ENCODE measurements around the gene ZBTB38.

The ZBTB38 gene

DNA sequence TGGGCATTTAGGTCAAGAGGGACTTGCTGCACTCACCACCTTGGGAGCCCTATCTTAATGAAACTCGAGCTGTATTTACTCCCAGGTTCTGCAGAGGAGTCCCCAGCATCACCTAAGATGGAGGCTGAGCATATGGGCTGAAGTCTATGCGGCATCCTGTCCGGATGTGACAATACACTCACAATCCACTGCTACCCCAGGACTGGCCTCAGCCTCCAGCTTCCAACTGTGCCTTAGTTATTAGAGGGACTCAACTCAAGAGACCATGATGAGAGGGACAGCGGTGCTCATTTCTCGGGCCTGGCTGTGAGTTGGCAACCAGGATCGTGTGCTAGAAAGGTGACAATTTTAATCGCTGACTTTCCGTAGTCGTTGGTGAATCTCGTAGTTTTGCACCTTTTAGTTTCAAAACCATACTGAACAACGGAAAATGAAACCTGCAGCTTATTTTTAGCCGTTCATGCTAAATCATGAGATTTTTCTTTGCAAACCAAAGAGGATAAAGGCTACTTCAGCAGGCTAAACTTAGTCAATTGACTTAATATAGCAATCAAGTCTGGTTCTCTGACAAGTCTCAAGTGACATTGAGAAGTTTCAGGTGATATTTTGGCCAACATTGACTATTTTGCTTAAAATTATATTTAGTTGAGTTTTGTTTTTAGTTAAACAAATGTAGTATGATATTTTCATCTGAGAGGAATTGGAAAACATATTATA lies 11.1 kb downstream of the ZBTB38 start:
- no peak for DNase-seq
- in situ Hi-C loops (cut with HindIII; ENCODE audit: low pct_ligation_motif_present, low pct_unique_long_range_greater_than_20kb, low sequenced_read_pairs) = no loop called here

DNA sequence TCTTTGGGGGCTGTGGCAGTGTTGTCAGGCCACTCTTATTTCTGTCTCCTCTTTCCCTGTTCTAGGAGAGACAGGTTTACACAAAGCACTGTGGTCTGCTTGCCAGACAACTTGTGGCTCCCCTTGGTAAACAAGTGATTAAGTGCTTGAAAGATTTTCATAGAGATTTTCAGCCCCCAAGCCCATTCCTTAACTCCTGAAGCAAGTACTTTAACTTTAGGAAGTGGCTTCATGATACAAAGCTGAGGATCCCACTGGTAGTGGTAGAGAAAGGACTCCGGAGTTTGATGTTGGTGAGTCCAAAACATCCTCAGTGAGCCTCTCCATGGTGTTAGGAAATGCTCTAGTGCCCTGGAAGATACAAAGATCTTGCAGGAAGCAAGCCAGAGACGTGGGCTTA lies 12.0 kb downstream of the ZBTB38 start:
- no peak for DNase-seq
- in situ Hi-C loops (cut with HindIII; ENCODE audit: low pct_ligation_motif_present, low pct_unique_long_range_greater_than_20kb, low sequenced_read_pairs) = no loop called here

GRCh38 chr3:141380987-141381386 lies 12.7 kb downstream of the ZBTB38 start:
- no peak for DNase-seq
- in situ Hi-C loops (cut with HindIII; ENCODE audit: low pct_ligation_motif_present, low pct_unique_long_range_greater_than_20kb, low sequenced_read_pairs) = no loop called here

DNA sequence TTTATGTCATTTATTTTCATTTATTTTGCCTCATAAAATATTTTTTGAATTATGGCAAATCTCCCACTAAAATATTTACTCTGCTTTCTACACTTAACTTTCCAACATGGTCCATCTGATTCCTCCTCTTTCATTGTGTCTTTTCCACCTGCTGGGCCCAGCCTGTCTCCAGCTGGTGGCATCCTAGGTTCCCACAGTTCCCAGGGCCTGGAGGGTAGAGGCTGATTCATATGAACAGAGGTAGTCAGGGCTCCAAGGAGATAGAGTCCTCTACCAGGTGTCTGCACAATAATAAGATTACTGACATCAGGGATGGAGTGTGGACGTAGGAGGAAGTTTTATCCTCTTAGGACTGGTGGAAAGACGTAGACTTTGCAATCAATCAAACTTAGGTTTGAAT lies 14.3 kb downstream of the ZBTB38 start:
- in situ Hi-C loops (cut with HindIII; ENCODE audit: low pct_ligation_motif_present, low pct_unique_long_range_greater_than_20kb, low sequenced_read_pairs) = no loop called here
- DNase-seq = no peak

GRCh38 chr3:141383555-141384129 lies 15.3 kb downstream of the ZBTB38 start:
- DNase-seq = no peak
- in situ Hi-C loops (cut with HindIII; ENCODE audit: low pct_ligation_motif_present, low pct_unique_long_range_greater_than_20kb, low sequenced_read_pairs) = no loop called here

- DNase-seq = no peak
- in situ Hi-C loops (cut with HindIII; ENCODE audit: low pct_ligation_motif_present, low pct_unique_long_range_greater_than_20kb, low sequenced_read_pairs) = no loop called here
Observed at GRCh38 chr3:141384157-141384556, 15.9 kb downstream of the ZBTB38 start.

DNA sequence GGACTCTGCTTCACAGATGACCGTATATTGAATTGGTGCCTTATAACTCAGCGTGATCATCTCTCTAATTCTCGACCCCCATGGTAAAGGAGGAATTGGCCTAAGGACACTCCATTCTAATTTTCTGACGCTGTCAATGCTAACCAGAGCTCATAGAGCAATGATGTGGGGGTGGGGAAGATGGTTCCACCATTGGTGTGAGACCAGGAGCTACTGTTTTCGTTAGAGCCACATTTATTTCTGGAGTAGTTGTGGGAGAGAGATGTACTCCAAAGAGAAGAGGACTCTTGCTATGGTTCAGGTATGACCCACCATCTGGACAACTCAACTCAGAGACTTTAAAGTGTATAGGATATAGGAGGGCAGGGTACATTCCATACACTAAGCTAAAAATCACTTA lies 16.3 kb downstream of the ZBTB38 start:
- no peak for DNase-seq
- in situ Hi-C loops (cut with HindIII; ENCODE audit: low pct_ligation_motif_present, low pct_unique_long_range_greater_than_20kb, low sequenced_read_pairs) = no loop called here

DNA sequence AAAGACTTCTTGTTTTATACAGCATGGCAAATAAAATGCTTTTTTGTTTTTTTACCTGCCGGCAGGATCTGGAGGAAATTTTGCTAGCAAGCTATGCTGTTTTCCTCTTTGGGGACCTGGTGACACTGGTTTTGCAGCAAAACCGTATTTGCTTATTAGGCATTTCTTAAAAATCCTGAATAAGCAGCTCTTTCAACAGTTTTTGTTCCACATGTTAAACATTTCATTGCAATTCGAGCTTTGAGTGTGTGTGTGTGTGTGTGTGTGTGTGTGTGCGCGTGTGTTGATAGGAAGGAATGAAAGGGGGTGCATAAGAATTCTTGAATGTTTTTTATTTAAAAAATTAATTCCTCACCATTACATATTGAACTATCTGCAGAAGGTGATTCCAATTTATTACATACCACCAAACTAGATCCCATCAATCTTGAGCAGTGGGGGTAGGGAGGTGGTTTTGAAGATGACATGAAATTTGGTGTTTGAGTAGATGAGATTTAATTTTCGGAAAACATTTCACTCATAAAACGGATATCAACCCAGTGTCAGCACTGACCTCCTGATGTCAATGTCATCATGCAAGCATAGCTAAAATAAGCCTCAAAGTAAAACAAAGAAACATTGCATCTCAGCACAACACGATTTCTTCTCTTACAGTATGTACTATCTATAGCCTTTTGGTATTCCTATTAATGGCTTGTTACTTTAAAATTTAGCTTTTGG lies 17.3 kb downstream of the ZBTB38 start:
- in situ Hi-C loops (cut with HindIII; ENCODE audit: low pct_ligation_motif_present, low pct_unique_long_range_greater_than_20kb, low sequenced_read_pairs) = no loop called here
- DNase-seq = no peak

DNA sequence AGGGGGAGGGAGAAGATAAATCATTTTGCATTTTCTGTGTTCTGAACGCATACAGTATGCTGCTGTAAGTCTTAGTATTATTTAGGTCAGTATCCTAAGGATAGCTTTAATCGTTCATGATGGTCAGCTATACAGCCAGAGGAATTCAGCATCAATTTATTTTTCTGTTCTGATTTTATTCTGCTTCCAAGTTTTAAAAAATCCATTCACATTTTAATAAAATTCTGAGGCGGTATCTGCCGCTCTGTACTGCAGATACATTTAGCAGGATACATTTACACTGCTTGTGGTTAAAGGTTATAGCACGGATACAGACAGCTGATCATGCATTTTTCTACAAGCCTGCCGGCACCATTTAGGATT lies 17.8 kb downstream of the ZBTB38 start:
- DNase-seq = no peak
- in situ Hi-C loops (cut with HindIII; ENCODE audit: low pct_ligation_motif_present, low pct_unique_long_range_greater_than_20kb, low sequenced_read_pairs) = no loop called here

GRCh38 chr3:141386611-141387111 lies 18.4 kb downstream of the ZBTB38 start:
- in situ Hi-C loops (cut with HindIII; ENCODE audit: low pct_ligation_motif_present, low pct_unique_long_range_greater_than_20kb, low sequenced_read_pairs) = no loop called here
- DNase-seq = no peak

DNA sequence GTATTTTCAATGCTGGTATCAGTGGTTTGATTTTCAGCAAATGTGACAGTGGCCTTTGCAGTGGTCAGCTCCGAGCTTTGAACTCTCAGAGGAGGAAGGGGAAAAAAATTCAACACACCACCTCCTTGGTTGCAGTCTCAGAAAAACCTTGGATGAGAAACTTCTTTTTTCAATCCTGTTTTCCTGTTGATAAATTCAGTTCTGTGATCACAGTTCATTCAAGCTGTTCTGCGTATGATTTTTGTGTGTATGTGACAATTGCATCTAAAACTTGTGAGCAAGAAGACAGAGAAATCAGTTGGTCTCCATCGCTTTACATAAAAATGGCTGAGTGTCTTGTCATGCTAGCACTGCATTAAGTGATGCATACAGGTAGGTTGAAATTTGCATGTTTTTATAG lies 19.2 kb downstream of the ZBTB38 start:
- DNase-seq = no peak
- in situ Hi-C loops (cut with HindIII; ENCODE audit: low pct_ligation_motif_present, low pct_unique_long_range_greater_than_20kb, low sequenced_read_pairs) = no loop called here

DNA sequence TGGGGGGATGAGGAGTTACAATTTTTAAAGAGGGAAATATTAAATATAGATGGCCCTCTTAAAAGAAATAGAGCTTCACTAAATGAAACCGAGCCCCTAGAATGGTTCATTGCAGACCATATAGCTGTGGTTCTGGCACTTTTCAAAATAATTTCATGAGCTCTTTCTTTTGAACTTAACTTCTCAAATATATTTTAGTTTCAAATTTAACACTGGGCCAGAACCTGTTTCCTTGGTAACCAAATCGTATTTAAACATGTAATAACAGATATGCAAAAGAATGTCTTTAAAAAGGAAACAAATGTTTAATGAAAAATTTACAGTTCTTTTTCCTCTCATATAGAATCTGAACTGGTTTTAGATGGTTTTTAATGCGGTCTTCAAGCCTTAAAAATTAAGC lies 20.1 kb downstream of the ZBTB38 start:
- DNase-seq = no peak
- in situ Hi-C loops (cut with HindIII; ENCODE audit: low pct_ligation_motif_present, low pct_unique_long_range_greater_than_20kb, low sequenced_read_pairs) = no loop called here

GRCh38 chr3:141388823-141389621 lies 20.7 kb downstream of the ZBTB38 start:
- in situ Hi-C loops (cut with HindIII; ENCODE audit: low pct_ligation_motif_present, low pct_unique_long_range_greater_than_20kb, low sequenced_read_pairs) = no loop called here
- no peak for DNase-seq

- DNase-seq = no peak
- in situ Hi-C loops (cut with HindIII; ENCODE audit: low pct_ligation_motif_present, low pct_unique_long_range_greater_than_20kb, low sequenced_read_pairs) = no loop called here
Observed at GRCh38 chr3:141389703-141390102, 21.4 kb downstream of the ZBTB38 start.

GRCh38 chr3:141390747-141391146 lies 22.4 kb downstream of the ZBTB38 start:
- in situ Hi-C loops (cut with HindIII; ENCODE audit: low pct_ligation_motif_present, low pct_unique_long_range_greater_than_20kb, low sequenced_read_pairs) = no loop called here
- DNase-seq = no peak

GRCh38 chr3:141391298-141391990 lies 23.1 kb downstream of the ZBTB38 start:
- DNase-seq = no peak
- in situ Hi-C loops (cut with HindIII; ENCODE audit: low pct_ligation_motif_present, low pct_unique_long_range_greater_than_20kb, low sequenced_read_pairs) = no loop called here

DNA sequence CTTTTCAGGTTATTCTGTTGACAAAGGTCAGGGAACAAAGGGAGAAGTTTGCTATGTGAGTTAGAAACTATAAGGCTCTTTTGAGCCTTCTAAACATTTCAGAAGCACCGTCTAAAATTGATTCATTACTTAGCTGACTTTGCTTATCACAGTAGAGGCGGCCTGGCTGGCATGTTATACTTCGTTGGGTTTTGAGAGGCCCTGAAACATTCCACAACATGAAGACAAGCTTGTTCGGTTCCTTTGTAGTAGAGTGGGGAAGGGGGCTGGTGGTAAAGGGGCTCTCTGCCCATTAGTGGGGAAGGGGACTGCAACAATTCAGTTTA lies 23.6 kb downstream of the ZBTB38 start:
- in situ Hi-C loops (cut with HindIII; ENCODE audit: low pct_ligation_motif_present, low pct_unique_long_range_greater_than_20kb, low sequenced_read_pairs) = no loop called here
- DNase-seq = no peak

DNA sequence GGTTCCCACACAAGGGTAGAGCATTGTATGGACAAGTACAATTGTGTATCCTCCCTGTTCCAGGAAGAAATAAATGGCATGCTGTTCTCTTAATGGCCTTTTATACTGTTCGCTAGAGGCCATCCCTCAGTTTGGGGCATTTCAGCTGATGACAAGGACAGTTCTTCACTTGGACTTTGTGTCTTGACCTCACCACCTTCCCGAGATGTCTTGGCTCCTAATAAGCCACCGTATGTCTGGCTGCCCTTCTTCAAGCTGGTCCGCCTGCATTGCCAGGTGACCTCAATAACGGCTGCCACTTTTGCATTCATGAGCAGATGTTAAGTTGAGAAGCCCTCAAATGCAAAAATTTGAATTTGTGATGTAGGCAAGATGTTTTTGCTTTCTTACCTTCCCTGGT lies 24.1 kb downstream of the ZBTB38 start:
- in situ Hi-C loops (cut with HindIII; ENCODE audit: low pct_ligation_motif_present, low pct_unique_long_range_greater_than_20kb, low sequenced_read_pairs) = no loop called here
- DNase-seq = no peak

All from ACHN (cell line).